Measurements from ENCODE around the gene CRYBG1. TPM values are rescaled to one million over a fixed set of nuclear protein-coding genes. Genes with fewer than 3 reads are reported as not detected.

CRYBG1 gene
- total RNA-seq, 1 donor from 2014 or later: 29.1 TPM

DNA sequence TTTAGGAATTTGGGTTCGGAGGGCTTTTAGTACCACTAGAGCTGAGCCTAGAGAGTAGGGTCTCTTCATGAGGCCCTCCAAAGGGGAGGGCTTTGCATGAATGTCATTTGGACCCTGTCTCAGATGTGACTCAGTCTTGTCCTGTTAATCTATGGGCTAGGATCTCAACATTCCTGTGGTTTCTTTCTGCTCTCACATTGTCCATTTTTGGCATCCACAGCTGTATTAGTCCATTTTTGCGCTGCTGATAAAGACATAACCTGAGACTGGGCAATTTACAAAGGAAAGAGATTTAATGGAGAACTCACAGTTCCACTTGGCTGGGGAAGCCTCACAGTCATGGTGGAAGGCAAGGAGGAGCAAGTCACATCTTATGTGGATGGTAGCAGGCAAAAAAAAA, 61.0 kb downstream of the CRYBG1 start:
- intact Hi-C loops (cut with micrococcal nuclease): no loop called here

DNA sequence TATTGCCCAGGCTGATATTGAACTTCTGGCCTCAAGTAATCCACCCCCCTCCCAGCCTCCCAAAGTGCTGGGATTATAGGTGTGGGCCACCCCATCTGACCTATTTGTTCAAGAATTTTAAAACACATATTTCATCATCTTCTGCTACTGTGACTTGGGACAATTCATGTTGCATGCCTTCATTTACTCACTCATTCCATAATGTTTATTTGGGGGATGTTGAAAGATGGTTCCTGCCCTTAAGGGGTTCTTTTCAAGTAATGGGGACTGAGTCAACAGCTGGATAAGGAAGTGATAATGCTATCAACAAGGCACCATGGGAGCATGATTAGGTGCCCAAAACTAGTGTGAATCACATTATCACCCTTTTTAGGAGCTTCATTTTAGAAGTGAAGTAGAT, 62.0 kb downstream of the CRYBG1 start:
- intact Hi-C loops (cut with micrococcal nuclease): no loop called here

GRCh38 chr6:106425382-106425781, 64.9 kb downstream of the CRYBG1 start:
- intact Hi-C loops (cut with micrococcal nuclease): no loop called here

- intact Hi-C loops (cut with micrococcal nuclease): no loop called here
These were observed 65.9 kb downstream of the CRYBG1 start for GRCh38 chr6:106426250-106426970.

GRCh38 chr6:106430466-106430865, 69.9 kb downstream of the CRYBG1 start:
- intact Hi-C loops (cut with micrococcal nuclease): no loop called here

- intact Hi-C loops (cut with micrococcal nuclease): no loop called here
These were observed 70.9 kb downstream of the CRYBG1 start for GRCh38 chr6:106431405-106431804.

DNA sequence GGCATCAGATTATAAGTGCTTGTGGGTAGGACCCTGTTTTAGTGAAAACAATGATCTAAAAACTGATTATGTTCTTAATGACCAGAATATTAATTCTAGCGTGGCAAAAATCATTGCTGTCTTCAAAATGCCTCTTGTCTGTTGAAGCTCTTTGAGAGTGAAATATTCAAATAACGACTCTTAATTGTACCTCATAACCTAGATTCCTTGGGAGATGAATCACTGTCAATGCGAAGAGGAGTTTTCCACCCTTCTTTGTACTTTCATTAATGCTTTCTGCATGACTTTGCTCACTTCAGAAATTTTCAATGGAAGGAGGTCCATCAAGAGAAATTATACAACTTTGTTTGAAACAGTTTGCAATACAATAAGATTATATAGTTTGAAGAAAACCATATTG, 71.5 kb downstream of the CRYBG1 start:
- intact Hi-C loops (cut with micrococcal nuclease): no loop called here

GRCh38 chr6:106434530-106434929, 74.0 kb downstream of the CRYBG1 start:
- intact Hi-C loops (cut with micrococcal nuclease): no loop called here

GRCh38 chr6:106439459-106439858, 78.9 kb downstream of the CRYBG1 start:
- intact Hi-C loops (cut with micrococcal nuclease): no loop called here

GRCh38 chr6:106440546-106440945, 80.0 kb downstream of the CRYBG1 start:
- intact Hi-C loops (cut with micrococcal nuclease): no loop called here

DNA sequence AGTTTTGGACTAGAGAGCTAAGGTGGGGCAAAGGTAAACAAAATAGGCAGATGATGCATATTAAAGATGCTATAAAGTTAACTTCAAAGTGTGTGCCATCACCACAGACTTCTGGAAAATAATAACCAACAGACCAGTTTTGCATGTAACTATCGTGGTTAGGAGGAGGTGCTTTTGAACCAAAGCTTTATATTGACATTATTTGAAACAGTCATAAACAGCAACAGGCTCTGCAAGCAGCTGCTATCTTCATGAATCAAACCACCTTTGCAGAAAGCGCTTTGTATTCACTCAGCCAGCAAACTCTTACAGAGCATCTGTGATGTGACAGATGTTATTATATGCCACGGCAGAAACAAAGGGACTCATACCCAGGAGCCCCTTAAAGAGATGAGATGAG, 81.9 kb downstream of the CRYBG1 start:
- intact Hi-C loops (cut with micrococcal nuclease): no loop called here

DNA sequence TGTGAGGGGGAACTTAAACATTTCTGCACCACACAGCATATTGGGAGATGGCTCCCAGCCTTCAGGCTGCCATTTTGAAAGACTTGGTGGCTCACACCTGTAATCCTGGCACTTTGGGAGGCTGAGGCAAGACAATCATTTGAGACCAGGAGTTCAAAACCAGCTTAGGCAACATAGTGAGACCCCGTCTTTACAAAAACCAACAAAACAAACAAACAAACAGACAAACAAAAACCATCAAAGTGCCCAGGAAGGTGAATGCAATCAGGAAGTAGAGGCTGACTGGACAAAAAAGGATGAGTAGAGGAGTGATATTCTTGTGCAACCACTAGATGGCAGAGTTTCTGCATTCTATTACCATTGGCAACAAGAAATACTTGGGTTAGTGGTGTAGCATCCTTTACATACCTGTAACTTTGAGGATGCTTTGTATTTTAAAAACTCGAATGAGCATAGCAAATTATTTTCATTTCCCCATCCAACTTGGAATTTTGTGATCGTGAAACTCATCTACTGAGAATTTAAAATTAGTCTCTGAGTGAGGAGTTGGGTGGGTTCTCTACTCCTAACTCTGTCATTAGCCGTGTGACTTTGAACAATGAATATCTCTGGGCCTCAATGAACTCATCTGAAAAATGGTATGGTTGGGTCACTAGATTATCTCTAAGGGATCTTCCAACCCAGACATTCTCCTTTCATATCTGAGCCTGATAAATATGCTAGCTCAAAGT, 84.4 kb downstream of the CRYBG1 start:
- intact Hi-C loops (cut with micrococcal nuclease): loop anchor here (1.0 to 5.0 kb wide), 5 partner anchors 93 to 552 kb away; no protein-coding TSS in a partner anchor

- intact Hi-C loops (cut with micrococcal nuclease): loop anchor here (1.0 to 5.0 kb wide), 5 partner anchors 93 to 552 kb away; no protein-coding TSS in a partner anchor
These were observed 85.0 kb downstream of the CRYBG1 start for GRCh38 chr6:106445508-106445878.

GRCh38 chr6:106446287-106446885, 85.9 kb downstream of the CRYBG1 start:
- intact Hi-C loops (cut with micrococcal nuclease): loop anchor here (2.0 to 5.0 kb wide), 4 partner anchors 64 to 551 kb away; no protein-coding TSS in a partner anchor

DNA sequence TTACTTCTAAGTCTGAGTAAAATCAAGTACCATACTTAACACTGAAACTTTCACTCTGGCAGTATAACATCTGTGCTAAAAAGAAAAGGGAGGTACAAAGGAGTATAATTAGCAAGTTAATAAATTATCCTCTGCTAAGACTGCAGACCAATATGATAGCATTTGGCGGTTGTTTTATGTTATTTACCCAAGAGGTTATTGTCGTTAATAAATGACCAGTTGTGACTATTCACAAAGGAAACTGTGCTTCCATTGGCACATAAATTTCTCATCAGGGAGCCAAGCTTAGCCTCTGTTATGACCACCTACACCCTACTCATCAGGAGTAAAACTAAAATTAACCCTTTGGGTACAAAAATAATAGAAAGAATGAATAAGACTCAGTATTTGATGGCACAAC, 86.5 kb downstream of the CRYBG1 start:
- intact Hi-C loops (cut with micrococcal nuclease): loop anchor here (2.0 to 5.0 kb wide), 4 partner anchors 64 to 550 kb away; no protein-coding TSS in a partner anchor

DNA sequence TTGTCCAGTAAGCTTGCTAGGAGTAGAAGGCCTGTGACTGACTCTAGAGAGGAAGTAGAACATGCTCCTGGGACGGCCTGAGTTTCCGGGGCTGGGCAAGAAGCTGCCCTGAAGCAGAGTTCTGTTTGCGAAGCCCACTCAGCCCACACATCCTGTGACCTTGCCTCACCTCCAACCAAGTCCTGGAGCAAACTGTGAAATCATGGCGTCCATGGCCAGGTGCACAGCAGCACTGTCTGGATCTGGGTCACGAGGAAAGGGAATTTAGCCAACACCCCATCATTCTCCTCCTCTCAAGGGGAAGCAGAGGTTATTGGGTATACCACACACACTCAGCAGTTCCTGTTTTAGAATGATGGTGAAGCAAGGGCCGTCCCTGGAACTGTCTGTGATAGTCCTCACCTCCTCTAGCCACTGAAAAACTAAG, 87.5 kb downstream of the CRYBG1 start:
- intact Hi-C loops (cut with micrococcal nuclease): loop anchor here (2.0 to 5.0 kb wide), 4 partner anchors 63 to 549 kb away; no protein-coding TSS in a partner anchor

- intact Hi-C loops (cut with micrococcal nuclease): no loop called here
These were observed 90.1 kb downstream of the CRYBG1 start for GRCh38 chr6:106450653-106451052.

- intact Hi-C loops (cut with micrococcal nuclease): no loop called here
These were observed 90.9 kb downstream of the CRYBG1 start for GRCh38 chr6:106451439-106451838.

DNA sequence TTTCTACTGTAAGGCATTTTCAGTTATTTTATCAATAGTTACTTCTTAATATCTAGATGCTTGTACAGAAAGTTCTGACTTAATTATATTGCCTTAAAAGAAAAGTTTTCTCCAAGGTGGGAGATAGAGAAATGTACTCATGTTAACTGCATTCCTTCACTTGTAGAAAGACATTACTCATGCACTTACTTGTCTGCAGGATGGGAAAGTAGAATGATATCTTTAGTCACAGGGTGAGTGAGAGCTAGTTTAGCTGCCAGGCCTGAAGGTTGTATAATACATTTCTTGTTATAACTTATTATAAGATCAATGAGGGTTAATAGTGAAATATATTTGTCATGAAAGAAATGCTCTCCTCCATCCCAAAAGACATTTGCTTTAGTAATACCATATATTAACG, 92.1 kb downstream of the CRYBG1 start:
- intact Hi-C loops (cut with micrococcal nuclease): no loop called here

GRCh38 chr6:106453756-106454367, 93.3 kb downstream of the CRYBG1 start:
- intact Hi-C loops (cut with micrococcal nuclease): no loop called here

DNA sequence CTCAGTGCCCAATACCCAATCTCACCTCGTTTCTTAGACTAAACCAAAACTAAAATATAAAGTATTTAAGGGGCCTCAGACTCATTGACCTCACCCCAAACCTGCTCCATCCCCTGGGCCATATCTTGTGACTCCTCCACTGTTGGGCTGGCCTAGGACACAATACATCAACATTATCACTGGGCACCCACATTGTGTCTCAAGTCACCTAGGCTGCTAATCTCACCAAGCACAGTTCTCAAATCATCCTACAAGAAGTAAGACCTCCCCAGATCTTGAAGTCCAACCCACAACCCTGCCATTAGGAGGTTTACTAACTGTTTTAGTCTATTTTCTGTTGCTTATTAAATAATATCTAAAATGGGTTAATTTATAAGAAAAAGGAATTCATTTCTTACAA, 96.2 kb downstream of the CRYBG1 start:
- intact Hi-C loops (cut with micrococcal nuclease): no loop called here

Measured in T-helper 2 cell treated with Interferon-gamma antibody and Interleukin-4, amounts not matched to agents 100 ng/mL and 5 ng/mL, for 36 hours (primary cell).